ENCODE measurements around the gene PPP6R1. TPM values are rescaled to one million over a fixed set of nuclear protein-coding genes. Genes with fewer than 3 reads are reported as not detected.

PPP6R1 gene
- total RNA-seq, 1 donor from 2014 or later: 71.5 TPM

- Mint-ChIP-seq H3K27me3 (no peaks in the 10 kb centered on the region), H3K36me3 (peaks cover 26% of the 10 kb centered on the region), H3K9me3 (peaks cover 8% of the 10 kb centered on the region), H3K27ac (no peak overlapping the region), H3K4me3 (no peak overlapping the region), H3K4me1 (ENCODE audit: unreplicated experiment) (no peaks in the 10 kb centered on the region)
- TF ChIP-seq CTCF (conservative IDR thresholded peaks at IDR 0.05): no peak
- DNase-seq (ENCODE audit: extremely low spot score, unreplicated experiment): no peak
Measured at GRCh38 chr19:55265723-55266386, 7.0 kb upstream of the PPP6R1 start.

- no peaks in the 10 kb centered on the region for H3K27me3 Mint-ChIP-seq
- no peaks in the 10 kb centered on the region for H3K4me1 Mint-ChIP-seq (ENCODE audit: unreplicated experiment)
- H3K27ac Mint-ChIP-seq: no peak overlapping the region
- DNase-seq (ENCODE audit: extremely low spot score, unreplicated experiment): no peak
- H3K36me3 Mint-ChIP-seq: peaks cover 22% of the 10 kb centered on the region
- H3K9me3 Mint-ChIP-seq: peaks cover 8% of the 10 kb centered on the region
- no peak for TF ChIP-seq CTCF (conservative IDR thresholded peaks at IDR 0.05)
- H3K4me3 Mint-ChIP-seq: no peak overlapping the region
Measured at GRCh38 chr19:55265173-55265572, 6.4 kb upstream of the PPP6R1 start.

GRCh38 chr19:55264531-55264930, 5.7 kb upstream of the PPP6R1 start:
- H3K4me1 Mint-ChIP-seq (ENCODE audit: unreplicated experiment): peaks cover 2% of the 10 kb centered on the region
- no peak overlapping the region for H3K4me3 Mint-ChIP-seq
- DNase-seq (ENCODE audit: extremely low spot score, unreplicated experiment): no peak
- no peak overlapping the region for H3K27ac Mint-ChIP-seq
- peaks cover 8% of the 10 kb centered on the region for H3K9me3 Mint-ChIP-seq
- no peak for TF ChIP-seq CTCF (conservative IDR thresholded peaks at IDR 0.05)
- H3K27me3 Mint-ChIP-seq: no peaks in the 10 kb centered on the region
- peaks cover 22% of the 10 kb centered on the region for H3K36me3 Mint-ChIP-seq

- Mint-ChIP-seq H3K36me3 (peaks cover 18% of the 10 kb centered on the region), H3K27ac (no peak overlapping the region), H3K9me3 (peaks cover 8% of the 10 kb centered on the region), H3K4me1 (ENCODE audit: unreplicated experiment) (peaks cover 8% of the 10 kb centered on the region), H3K27me3 (no peaks in the 10 kb centered on the region), H3K4me3 (no peak overlapping the region)
- DNase-seq (ENCODE audit: extremely low spot score, unreplicated experiment): no peak
- TF ChIP-seq CTCF (conservative IDR thresholded peaks at IDR 0.05): no peak
Measured at GRCh38 chr19:55262359-55262758, 3.5 kb upstream of the PPP6R1 start.

- no peak for DNase-seq (ENCODE audit: extremely low spot score, unreplicated experiment)
- Mint-ChIP-seq H3K27ac (no peak overlapping the region), H3K36me3 (peaks cover 16% of the 10 kb centered on the region), H3K27me3 (no peaks in the 10 kb centered on the region), H3K9me3 (peaks cover 6% of the 10 kb centered on the region), H3K4me1 (ENCODE audit: unreplicated experiment) (peaks cover 15% of the 10 kb centered on the region), H3K4me3 (no peak overlapping the region)
- TF ChIP-seq CTCF (conservative IDR thresholded peaks at IDR 0.05): no peak
Measured at GRCh38 chr19:55261671-55262126, 2.9 kb upstream of the PPP6R1 start.
